Subcutaneous abdominal adipose tissue (tissue), 5 donors: ENCODE data around the gene DNER.

Source experiments
- H3K27ac ChIP-seq: one replicate; pipeline ENCODE4 v1.7.0; 2013; ENCODE audit warnings: low read depth, mild to moderate bottlenecking, inconsistent platforms, low read length, moderate library complexity
- H3K27me3 ChIP-seq, 5 donors: one replicate each; pipeline ENCODE4 v1.7.0; 2013; ENCODE audit warnings: low read length in 5 of 5, inconsistent platforms in 1 of 5; ENCODE audit not compliant: control insufficient read depth in 5 of 5, insufficient read depth in 4 of 5
- H3K36me3 ChIP-seq, 5 donors: one replicate each; pipeline ENCODE4 v1.7.0; 2013; ENCODE audit warnings: low read length in 5 of 5; ENCODE audit not compliant: control insufficient read depth in 5 of 5, insufficient read depth in 5 of 5
- H3K4me1 ChIP-seq, 5 donors: one replicate each; pipeline ENCODE4 v1.7.0; 2013; ENCODE audit warnings: low read length in 5 of 5, mild to moderate bottlenecking in 3 of 5, moderate library complexity in 1 of 5; ENCODE audit not compliant: control insufficient read depth in 5 of 5, insufficient read depth in 5 of 5
- H3K4me3 ChIP-seq, 5 donors: one replicate each; pipeline ENCODE4 v1.7.0; 2013; ENCODE audit warnings: low read length in 5 of 5, low read depth in 1 of 5
- H3K9ac ChIP-seq, 5 donors: one replicate each; pipeline ENCODE4 v1.7.0; 2013; ENCODE audit warnings: low read length in 5 of 5, mild to moderate bottlenecking in 4 of 5, moderate library complexity in 3 of 5
- H3K9me3 ChIP-seq, 5 donors: one replicate each; pipeline ENCODE4 v1.7.0; 2013; ENCODE audit warnings: low read length in 5 of 5; ENCODE audit not compliant: control insufficient read depth in 5 of 5
- donor health status: healthy.
- donor health status: healthy.
- donor health status: healthy.
- donor health status: healthy.
- donor health status: healthy.

Gene DNER

GRCh38 chr2:229438430-229439159 is 275.8 kb downstream of the DNER start:
- Histone ChIP-seq H3K4me3 (no peak overlapping the region), H3K9ac (no peak overlapping the region), H3K9me3 (peaks cover 0 to 3% (median 0%) of the 10 kb centered on the region in 5 donors), H3K27me3 (no peaks in the 10 kb centered on the region), H3K4me1 (no peaks in the 10 kb centered on the region), H3K27ac (no peak overlapping the region), H3K36me3 (no peaks in the 10 kb centered on the region)

GRCh38 chr2:229437467-229437866 is 276.9 kb downstream of the DNER start:
- peaks cover 0 to 3% (median 0%) of the 10 kb centered on the region in 5 donors for H3K9me3 ChIP-seq
- no peaks in the 10 kb centered on the region for H3K4me1 ChIP-seq
- no peaks in the 10 kb centered on the region for H3K36me3 ChIP-seq
- no peak overlapping the region for H3K9ac ChIP-seq
- no peaks in the 10 kb centered on the region for H3K27me3 ChIP-seq
- no peak overlapping the region for H3K27ac ChIP-seq
- no peak overlapping the region for H3K4me3 ChIP-seq

GRCh38 chr2:229434187-229434586 is 280.2 kb downstream of the DNER start:
- H3K27ac ChIP-seq = no peak overlapping the region
- no peak overlapping the region for H3K9ac ChIP-seq

GRCh38 chr2:229433351-229433750 is 281.0 kb downstream of the DNER start:
- Histone ChIP-seq H3K27ac (no peak overlapping the region), H3K27me3 (no peaks in the 10 kb centered on the region), H3K36me3 (no peaks in the 10 kb centered on the region), H3K4me1 (no peaks in the 10 kb centered on the region), H3K9me3 (peaks cover 0 to 3% (median 0%) of the 10 kb centered on the region in 5 donors), H3K9ac (no peak overlapping the region), H3K4me3 (no peak overlapping the region)

More at GRCh38 chr2:229434187-229434586, 280.2 kb downstream of the DNER start:
- H3K27me3 ChIP-seq = no peaks in the 10 kb centered on the region
- H3K4me3 ChIP-seq = no peak overlapping the region
- no peaks in the 10 kb centered on the region for H3K4me1 ChIP-seq
- peaks cover 0 to 3% (median 0%) of the 10 kb centered on the region in 5 donors for H3K9me3 ChIP-seq
- no peaks in the 10 kb centered on the region for H3K36me3 ChIP-seq

- H3K27ac ChIP-seq = no peak overlapping the region
- no peak overlapping the region for H3K4me3 ChIP-seq
- no peaks in the 10 kb centered on the region for H3K36me3 ChIP-seq
- H3K9me3 ChIP-seq = peaks cover 0 to 3% (median 0%) of the 10 kb centered on the region in 5 donors
- no peaks in the 10 kb centered on the region for H3K27me3 ChIP-seq
- H3K9ac ChIP-seq = peak overlapping the region in 1 of 5 donors; percentile 20
- H3K4me1 ChIP-seq = no peaks in the 10 kb centered on the region
These were observed 282.9 kb downstream of the DNER start for GRCh38 chr2:229431327-229431954.

GRCh38 chr2:229429589-229429988 is 284.8 kb downstream of the DNER start:
- Histone ChIP-seq H3K36me3 (no peaks in the 10 kb centered on the region), H3K27me3 (no peaks in the 10 kb centered on the region), H3K9me3 (no peaks in the 10 kb centered on the region), H3K4me1 (no peaks in the 10 kb centered on the region), H3K4me3 (no peak overlapping the region), H3K27ac (peak overlapping the region; percentile 9), H3K9ac (no peak overlapping the region)

GRCh38 chr2:229426464-229426863 is 287.9 kb downstream of the DNER start:
- Histone ChIP-seq H3K4me1 (no peaks in the 10 kb centered on the region), H3K9me3 (no peaks in the 10 kb centered on the region), H3K36me3 (no peaks in the 10 kb centered on the region), H3K27ac (no peak overlapping the region), H3K27me3 (no peaks in the 10 kb centered on the region), H3K4me3 (no peak overlapping the region), H3K9ac (no peak overlapping the region)

- no peak overlapping the region for H3K4me3 ChIP-seq
- no peak overlapping the region for H3K9ac ChIP-seq
- H3K36me3 ChIP-seq = no peaks in the 10 kb centered on the region
- H3K9me3 ChIP-seq = no peaks in the 10 kb centered on the region
- no peak overlapping the region for H3K27ac ChIP-seq
- no peaks in the 10 kb centered on the region for H3K27me3 ChIP-seq
- H3K4me1 ChIP-seq = no peaks in the 10 kb centered on the region
These were observed 288.8 kb downstream of the DNER start for GRCh38 chr2:229425598-229425997.

GRCh38 chr2:229422063-229422462 is 292.3 kb downstream of the DNER start:
- peaks cover 0 to 3% (median 0%) of the 10 kb centered on the region in 5 donors for H3K27me3 ChIP-seq
- no peak overlapping the region for H3K27ac ChIP-seq
- H3K4me3 ChIP-seq = no peak overlapping the region
- H3K4me1 ChIP-seq = peaks cover 0 to 17% (median 12%) of the 10 kb centered on the region in 5 donors
- no peak overlapping the region for H3K9ac ChIP-seq
- H3K9me3 ChIP-seq = no peaks in the 10 kb centered on the region
- no peaks in the 10 kb centered on the region for H3K36me3 ChIP-seq

GRCh38 chr2:229419158-229419557 is 295.2 kb downstream of the DNER start:
- peaks cover 0 to 3% (median 0%) of the 10 kb centered on the region in 5 donors for H3K27me3 ChIP-seq
- peaks cover 0 to 36% (median 21%) of the 10 kb centered on the region in 5 donors for H3K4me1 ChIP-seq
- H3K9ac ChIP-seq = no peak overlapping the region
- peaks cover 0 to 3% (median 0%) of the 10 kb centered on the region in 5 donors for H3K9me3 ChIP-seq
- no peak overlapping the region for H3K27ac ChIP-seq
- no peaks in the 10 kb centered on the region for H3K36me3 ChIP-seq
- H3K4me3 ChIP-seq = no peak overlapping the region
